Endometrium (tissue), 2 donors: ENCODE data around the gene TNFRSF12A.

Experiments used
- FAIRE-seq: peaks from 2 replicates; lab custom pipeline; 2012; peaks lifted over from hg19 to GRCh38; lab: Jason Lieb, UNC
- donor health status: control.
- donor health status: control.

TNFRSF12A gene

GRCh38 chr16:3020247-3020603 lies at the start of gene TNFRSF12A:
Gene TNFRSF12A, plus strand, starts transcription at chr16:3020368. Its CDS starts 30 bp downstream, at chr16:3020398.
- FAIRE-seq, result no peak

GRCh38 chr16:2970563-2970962 lies 49.6 kb upstream of the TNFRSF12A start:
- FAIRE-seq, result no peak

- no peak for FAIRE-seq
These were observed 48.8 kb upstream of the TNFRSF12A start for GRCh38 chr16:2971134-2971984.

- FAIRE-seq, result no peak
These were observed 48.0 kb upstream of the TNFRSF12A start for GRCh38 chr16:2971985-2972784.

GRCh38 chr16:2973093-2973492 lies 47.1 kb upstream of the TNFRSF12A start:
- no peak for FAIRE-seq

- no peak for FAIRE-seq
These were observed 46.4 kb upstream of the TNFRSF12A start for GRCh38 chr16:2973605-2974318.

GRCh38 chr16:2974319-2975056 lies 45.7 kb upstream of the TNFRSF12A start:
- FAIRE-seq, result no peak

GRCh38 chr16:2975161-2975795 lies 44.9 kb upstream of the TNFRSF12A start:
- FAIRE-seq, result no peak

GRCh38 chr16:2976201-2976600 lies 44.0 kb upstream of the TNFRSF12A start:
- no peak for FAIRE-seq

GRCh38 chr16:2976673-2977072 lies 43.5 kb upstream of the TNFRSF12A start:
- no peak for FAIRE-seq

GRCh38 chr16:2977440-2977839 lies 42.7 kb upstream of the TNFRSF12A start:
- FAIRE-seq, result no peak

- FAIRE-seq, result no peak
These were observed 40.4 kb upstream of the TNFRSF12A start for GRCh38 chr16:2979669-2980226.

- no peak for FAIRE-seq
These were observed 39.7 kb upstream of the TNFRSF12A start, which contains the start of gene PKMYT1 for GRCh38 chr16:2980227-2981176. Gene PKMYT1, minus strand, starts transcription at chr16:2980446. Its CDS starts 789 bp downstream, at chr16:2979657.

- no peak for FAIRE-seq
These were observed 38.8 kb upstream of the TNFRSF12A start for GRCh38 chr16:2981177-2981898.

GRCh38 chr16:2981899-2982250 lies 38.3 kb upstream of the TNFRSF12A start:
- FAIRE-seq, result no peak

GRCh38 chr16:2982402-2982801 lies 37.8 kb upstream of the TNFRSF12A start:
- no peak for FAIRE-seq

GRCh38 chr16:2983706-2984136 lies 36.4 kb upstream of the TNFRSF12A start:
- no peak for FAIRE-seq

- no peak for FAIRE-seq
These were observed 34.7 kb upstream of the TNFRSF12A start for GRCh38 chr16:2985462-2985861.

- no peak for FAIRE-seq
These were observed 34.2 kb upstream of the TNFRSF12A start for GRCh38 chr16:2985893-2986355.
